Measurements from ENCODE around the gene TTC7B.

DNA sequence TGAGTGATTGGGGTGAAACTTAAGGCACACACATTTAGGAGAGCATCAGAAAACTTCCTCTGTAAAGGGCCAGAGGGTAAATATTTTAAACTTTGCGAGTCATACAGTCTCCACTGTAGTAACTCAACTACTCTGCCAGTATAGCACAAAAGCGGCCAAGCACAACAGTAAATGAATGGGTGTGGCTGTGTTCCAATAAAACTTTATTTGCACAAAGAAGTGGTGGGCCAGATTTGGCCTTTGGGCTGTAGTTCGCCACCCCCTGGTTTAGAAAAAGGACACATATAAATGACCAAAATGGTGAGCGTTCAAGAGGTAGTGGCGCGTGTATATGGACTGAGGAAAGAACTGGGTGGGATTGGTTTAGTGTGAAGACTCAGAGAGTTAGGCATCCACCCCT lies 309.5 kb downstream of the TTC7B start:
- TF ChIP-seq EZH2 (IDR thresholded peaks at IDR 0.05; ENCODE audit: borderline replicate concordance, control insufficient read depth, low read depth, low read length) (no peak), GABPA (IDR thresholded peaks at IDR 0.05; ENCODE audit: low read depth) (no peak), POLR2A (IDR thresholded peaks at IDR 0.05; ENCODE audit: low read depth, low read length) (no peak), SIX5 (IDR thresholded peaks at IDR 0.05; ENCODE audit: low read depth, low read length, severe bottlenecking) (no peak)
